Lower leg skin (tissue), 3 donors: Measurements from ENCODE around the gene BAZ1B.

Experiments
- POLR2A ChIP-seq, 2 donors: fragments of 450-650 bp; IDR thresholded peaks; one replicate each; pipeline ENCODE4 v1.6.1; 2016 to 2017; ENCODE audit warnings: antibody characterized with exemption in 2 of 2, mild to moderate bottlenecking in 1 of 2, moderate library complexity in 1 of 2
- TF ChIP-seq, protein P1 (sequence below), 3 donors: fragments of 450-650 bp; IDR thresholded peaks; one replicate each; pipeline ENCODE4 v1.5.1; 2016; ENCODE audit warnings: antibody characterized with exemption in 3 of 3, mild to moderate bottlenecking in 3 of 3, moderate library complexity in 2 of 3

DNA sequence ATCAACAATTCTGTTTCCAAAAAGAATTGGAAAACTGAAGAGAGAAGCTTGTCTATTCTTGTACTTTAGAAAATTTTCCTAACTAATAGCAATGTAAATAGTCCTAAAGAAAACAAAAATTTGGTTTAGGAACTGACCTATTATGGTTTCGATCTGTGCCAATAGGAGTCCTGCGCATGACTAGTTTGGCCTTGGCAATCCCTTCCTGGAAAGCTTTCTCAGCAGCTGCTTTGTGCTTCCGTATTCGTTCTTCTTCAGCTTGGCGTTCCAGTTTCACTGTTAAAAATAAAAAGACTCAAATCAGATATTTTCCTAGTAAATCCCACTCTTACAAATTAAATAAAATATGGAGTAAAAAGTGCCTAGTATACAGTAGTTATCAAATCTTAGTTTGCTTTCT, 51.9 kb downstream of the BAZ1B start:
- TF ChIP-seq, protein P1, sequence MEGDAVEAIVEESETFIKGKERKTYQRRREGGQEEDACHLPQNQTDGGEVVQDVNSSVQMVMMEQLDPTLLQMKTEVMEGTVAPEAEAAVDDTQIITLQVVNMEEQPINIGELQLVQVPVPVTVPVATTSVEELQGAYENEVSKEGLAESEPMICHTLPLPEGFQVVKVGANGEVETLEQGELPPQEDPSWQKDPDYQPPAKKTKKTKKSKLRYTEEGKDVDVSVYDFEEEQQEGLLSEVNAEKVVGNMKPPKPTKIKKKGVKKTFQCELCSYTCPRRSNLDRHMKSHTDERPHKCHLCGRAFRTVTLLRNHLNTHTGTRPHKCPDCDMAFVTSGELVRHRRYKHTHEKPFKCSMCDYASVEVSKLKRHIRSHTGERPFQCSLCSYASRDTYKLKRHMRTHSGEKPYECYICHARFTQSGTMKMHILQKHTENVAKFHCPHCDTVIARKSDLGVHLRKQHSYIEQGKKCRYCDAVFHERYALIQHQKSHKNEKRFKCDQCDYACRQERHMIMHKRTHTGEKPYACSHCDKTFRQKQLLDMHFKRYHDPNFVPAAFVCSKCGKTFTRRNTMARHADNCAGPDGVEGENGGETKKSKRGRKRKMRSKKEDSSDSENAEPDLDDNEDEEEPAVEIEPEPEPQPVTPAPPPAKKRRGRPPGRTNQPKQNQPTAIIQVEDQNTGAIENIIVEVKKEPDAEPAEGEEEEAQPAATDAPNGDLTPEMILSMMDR (IDR thresholded peaks at IDR 0.05), result no peak
- TF ChIP-seq POLR2A (IDR thresholded peaks at IDR 0.05), result no peak
